IMR-90 (cell line): ENCODE data around the gene TBC1D16. TPM values are rescaled to one million over a fixed set of nuclear protein-coding genes. Genes with fewer than 3 reads are reported as not detected.

ENCODE experiments used
- ATAC-seq: fragments of 200-7000 bp; cut with Tn5 transposase; 2 replicates; pipeline ENCODE4 v1.9.1; 2020; ENCODE audit warnings: low read depth, mild to moderate bottlenecking, moderate library complexity
- BruUV-seq: library from RNA; stranded (reverse); fragments of 400-500 nt; replicated peaks from 2 replicates; lab custom pipeline; 2021; lab: Mats Ljungman, UMichigan
- CTCF ChIA-PET: fragments of 300-600 bp; formaldehyde crosslinking; extraction: SDS; loops from one replicate; lab custom pipeline; 2021; ENCODE audit warnings: antibody characterized with exemption; lab: Yijun Ruan, JAX
- POLR2A ChIA-PET: fragments of 300-600 bp; sonication (Branson Sonifier 250); formaldehyde crosslinking; loops from one replicate; lab custom pipeline; 2022; ENCODE audit warnings: antibody characterized with exemption; ENCODE audit not compliant: unreplicated experiment; lab: Charles Lee
- DNase-seq: peaks from one replicate; pipeline ENCODE4 v3.0.0; 2013
- H2AFZ ChIP-seq: replicated peaks from 2 replicates; pipeline ENCODE3; 2013; ENCODE audit warnings: low read length, mild to moderate bottlenecking; ENCODE audit not compliant: poor library complexity
- H2AK5ac ChIP-seq: 2 replicates; pipeline ENCODE4 v1.6.1; 2013; ENCODE audit warnings: low read depth, low read length, inconsistent platforms
- H2AK9ac ChIP-seq: replicated peaks from 2 replicates; pipeline ENCODE3; 2013; ENCODE audit warnings: mild to moderate bottlenecking, low read depth, low read length, moderate library complexity; ENCODE audit not compliant: poor library complexity
- H2BK120ac ChIP-seq: 2 replicates; pipeline ENCODE4 v1.6.1; 2013; ENCODE audit warnings: low read depth, low read length, inconsistent platforms
- H2BK15ac ChIP-seq: 3 replicates; pipeline ENCODE4 v1.6.1; 2013; ENCODE audit warnings: low read depth, low read length, inconsistent platforms
- H2BK20ac ChIP-seq: 2 replicates; pipeline ENCODE4 v1.6.1; 2013; ENCODE audit warnings: low read depth, mild to moderate bottlenecking, inconsistent platforms, low read length, moderate library complexity
- H2BK5ac ChIP-seq: 2 replicates; pipeline ENCODE4 v1.6.1; 2013; ENCODE audit warnings: mild to moderate bottlenecking, low read depth, low read length, inconsistent platforms; ENCODE audit not compliant: poor library complexity, severe bottlenecking
- H3K14ac ChIP-seq: replicated peaks from 2 replicates; pipeline ENCODE4 v1.6.1; 2013; ENCODE audit warnings: low read depth, low read length, inconsistent platforms
- H3K18ac ChIP-seq: 2 replicates; pipeline ENCODE4 v1.6.1; 2013; ENCODE audit warnings: low read depth, low read length, control low read depth
- H3K23ac ChIP-seq: 2 replicates; pipeline ENCODE4 v1.6.1; 2013; ENCODE audit warnings: low read depth, low read length, inconsistent platforms
- H3K27ac ChIP-seq: 2 replicates; pipeline ENCODE4 v1.5.1; 2013; ENCODE audit warnings: mild to moderate bottlenecking, control low read depth, low read length; ENCODE audit not compliant: insufficient read depth
- H3K27me3 ChIP-seq: 2 replicates; pipeline ENCODE4 v1.6.1; 2013; ENCODE audit warnings: low read length; ENCODE audit not compliant: control insufficient read depth, insufficient read depth
- H3K36me3 ChIP-seq: 2 replicates; pipeline ENCODE4 v1.6.1; 2013; ENCODE audit warnings: low read length, mixed read lengths; ENCODE audit not compliant: control insufficient read depth, insufficient read depth
- H3K4ac ChIP-seq: 2 replicates; pipeline ENCODE4 v1.6.1; 2013; ENCODE audit warnings: low read depth, low read length, inconsistent platforms
- H3K4me1 ChIP-seq: 2 replicates; pipeline ENCODE4 v1.6.1; 2013; ENCODE audit warnings: low read length, mixed read lengths; ENCODE audit not compliant: control insufficient read depth, insufficient read depth
- H3K4me2 ChIP-seq: 2 replicates; pipeline ENCODE4 v1.6.1; 2013; ENCODE audit warnings: low read depth, mild to moderate bottlenecking, control low read depth, low read length, moderate library complexity
- H3K4me3 ChIP-seq: 2 replicates; pipeline ENCODE4 v1.5.1; 2013; ENCODE audit warnings: low read depth, mild to moderate bottlenecking, control low read depth, low read length, moderate library complexity; ENCODE audit not compliant: insufficient read depth
- H3K56ac ChIP-seq: 2 replicates; pipeline ENCODE4 v1.6.1; 2013; ENCODE audit warnings: low read length, inconsistent platforms; ENCODE audit not compliant: insufficient read depth; ENCODE audit errors: extremely low read depth
- H3K79me1 ChIP-seq, 2 experiments: 2 replicates each; pipeline ENCODE4 v1.6.1; 2013; ENCODE audit warnings: low read length in 2 of 2, inconsistent platforms in 1 of 2, low read depth in 1 of 2
- H3K9ac ChIP-seq: 2 replicates; pipeline ENCODE4 v1.6.1; 2013; ENCODE audit warnings: low read depth, low read length, control low read depth
- H3K9me1 ChIP-seq: 2 replicates; pipeline ENCODE4 v1.6.1; 2013; ENCODE audit warnings: low read length, inconsistent platforms; ENCODE audit not compliant: insufficient read depth
- H3K9me3 ChIP-seq: 2 replicates; pipeline ENCODE4 v1.6.1; 2013; ENCODE audit warnings: low read length; ENCODE audit not compliant: control insufficient read depth, insufficient read depth
- H4K20me1 ChIP-seq: 2 replicates; pipeline ENCODE4 v1.6.1; 2013; ENCODE audit warnings: low read length, inconsistent platforms; ENCODE audit not compliant: insufficient read depth
- H4K5ac ChIP-seq: 2 replicates; pipeline ENCODE4 v1.6.1; 2013; ENCODE audit warnings: mild to moderate bottlenecking, low read depth, low read length, control low read depth
- H4K8ac ChIP-seq, 2 experiments: 2 replicates each; pipeline ENCODE4 v1.6.1; 2013; ENCODE audit warnings: low read depth in 2 of 2, low read length in 2 of 2, control low read depth in 1 of 2, inconsistent platforms in 1 of 2
- H4K91ac ChIP-seq: 2 replicates; pipeline ENCODE4 v1.6.1; 2013; ENCODE audit warnings: low read depth, low read length, inconsistent platforms; ENCODE audit not compliant: insufficient read depth
- BHLHE40 ChIP-seq: fragments of 150-350 bp; IDR thresholded peaks from 2 replicates; pipeline ENCODE4 v1.6.1; 2016; ENCODE audit warnings: mild to moderate bottlenecking, low read depth, low read length
- CEBPB ChIP-seq: IDR thresholded peaks from 2 replicates; pipeline ENCODE4 v1.6.1; 2012; ENCODE audit warnings: low read depth, low read length, improper control_type of control experiment
- CHD1 ChIP-seq: IDR thresholded peaks from 2 replicates; pipeline ENCODE4 v1.6.1; 2012; ENCODE audit warnings: low read depth, low read length, improper control_type of control experiment
- FOS ChIP-seq: fragments of 150-350 bp; IDR thresholded peaks from 2 replicates; pipeline ENCODE4 v1.6.1; 2016; ENCODE audit warnings: low read depth, low read length
- MAFK ChIP-seq: IDR thresholded peaks from 2 replicates; pipeline ENCODE4 v1.6.1; 2012; ENCODE audit warnings: low read depth, low read length, improper control_type of control experiment
- MAZ ChIP-seq: IDR thresholded peaks from 2 replicates; pipeline ENCODE4 v1.6.1; 2012; ENCODE audit warnings: low read depth, mild to moderate bottlenecking, low read length, improper control_type of control experiment, moderate library complexity, borderline replicate concordance
- MXI1 ChIP-seq: IDR thresholded peaks from 2 replicates; pipeline ENCODE4 v1.6.1; 2012; ENCODE audit warnings: low read depth, mild to moderate bottlenecking, low read length, moderate library complexity, borderline replicate concordance
- NFE2L2 ChIP-seq: fragments of 150-350 bp; IDR thresholded peaks from 2 replicates; pipeline ENCODE4 v1.6.1; 2016; ENCODE audit warnings: low read depth, mild to moderate bottlenecking, low read length
- POLR2A ChIP-seq: IDR thresholded peaks from 2 replicates; pipeline ENCODE4 v1.6.1; 2012; ENCODE audit warnings: mild to moderate bottlenecking, low read depth, low read length
- RAD21 ChIP-seq: IDR thresholded peaks from 2 replicates; pipeline ENCODE4 v1.6.1; 2012; ENCODE audit warnings: low read length, improper control_type of control experiment
- RCOR1 ChIP-seq: IDR thresholded peaks from 2 replicates; pipeline ENCODE4 v1.6.1; 2012; ENCODE audit warnings: mild to moderate bottlenecking, low read length, improper control_type of control experiment; ENCODE audit not compliant: insufficient replicate concordance
- RFX5 ChIP-seq: IDR thresholded peaks from 2 replicates; pipeline ENCODE4 v1.8.0; 2012; ENCODE audit warnings: low read depth, mild to moderate bottlenecking, low read length, moderate library complexity
- SMC3 ChIP-seq: fragments of 150-350 bp; IDR thresholded peaks from 2 replicates; pipeline ENCODE4 v1.6.1; 2016; ENCODE audit warnings: low read depth, mild to moderate bottlenecking, antibody characterized with exemption, low read length, moderate library complexity
- WGBS, 2 experiments: methylation state at CpG; one replicate each; pipeline versions ENCODE4 v1.1.5 to v1.1.7; 2013; ENCODE audit warnings: missing lambda C conversion rate in 2 of 2; ENCODE audit not compliant: insufficient read length in 1 of 2; ENCODE audit errors: extremely low coverage in 2 of 2; 5-methylcytosine and 5-hydroxymethylcytosine counted together
- dilution Hi-C: fragments of 300-500 bp; cut with HindIII; formaldehyde crosslinking; loops from one replicate; pipeline ENCODE4 v1.14.3; 2018; ENCODE audit warnings: low sequenced_read_pairs; ENCODE audit not compliant: unreplicated experiment
- in situ Hi-C: fragments of 300-500 bp; cut with MboI; formaldehyde crosslinking; loops from 3 replicates; pipeline ENCODE4 v1.14.3; 2019; ENCODE audit warnings: low sequenced_read_pairs, inconsistent platforms, mixed read lengths
- intact Hi-C: fragments of 100-400 bp; cut with micrococcal nuclease; formaldehyde crosslinking; loops from 2 replicates; pipeline ENCODE4 v1.10.0; 2022
- polyA plus RNA-seq, 3 experiments: library from polyadenylated mRNA; depleted of rRNA; stranded (reverse); fragments of >200 nt; gene quantifications; 2 replicates each; pipeline ENCODE4 v1.2.3, GENCODE V29; 2012; ENCODE audit warnings: low replicate concordance in 1 of 3
- total RNA-seq: library from RNA; depleted of rRNA; stranded (reverse); fragments of >200 nt; gene quantifications from 2 replicates; pipeline ENCODE4 v1.2.3, GENCODE V29; 2012
- TF ChIP-seq, protein P1 (sequence below): fragments of 150-350 bp; IDR thresholded peaks from 2 replicates; pipeline ENCODE4 v1.6.1; 2017; ENCODE audit warnings: mild to moderate bottlenecking, antibody characterized with exemption, low read length, low read depth
- TF ChIP-seq, protein P2 (sequence below): fragments of 150-350 bp; IDR thresholded peaks from 2 replicates; pipeline ENCODE4 v1.6.1; 2016; ENCODE audit warnings: low read depth, mild to moderate bottlenecking, low read length, moderate library complexity, borderline replicate concordance
- TF ChIP-seq, protein P3 (sequence below): conservative IDR thresholded peaks from 2 replicates; pipeline ENCODE4 v1.5.1; 2012; ENCODE audit warnings: mild to moderate bottlenecking, low read depth, low read length, improper control_type of control experiment

Gene TBC1D16
- total and polyA plus RNA-seq, 2 of the 4 experiments (the other 2 are of a cell fraction) = 10.1 to 16.7 TPM

DNA sequence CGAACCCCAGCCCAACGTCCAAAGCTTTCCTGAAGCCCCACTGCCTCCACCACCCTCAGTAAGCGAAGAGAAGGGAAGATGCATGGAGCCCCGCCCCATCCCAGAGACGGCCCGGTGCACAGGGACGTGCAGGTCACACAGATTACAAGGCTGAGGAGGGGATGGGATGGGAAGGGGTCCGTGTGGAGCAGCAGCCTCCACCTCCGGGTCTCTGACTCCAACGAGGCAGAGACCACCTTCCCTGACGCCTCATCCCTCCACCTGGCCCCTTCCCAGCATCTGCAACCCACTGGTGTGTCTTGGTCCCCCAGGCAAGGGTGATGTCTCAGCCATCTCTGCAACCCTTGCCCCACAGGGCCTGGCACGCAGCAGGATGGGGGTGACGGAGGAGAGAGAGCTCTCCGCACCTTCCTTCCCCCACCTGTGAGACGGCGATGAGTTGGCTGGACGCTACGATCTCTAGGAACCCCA is 58.5 kb downstream of the TBC1D16 start:
- no peak overlapping the region for H3K4me2 ChIP-seq
- H4K20me1 ChIP-seq = peaks cover 5% of the 10 kb centered on the region; the same call in 1 of the 2 replicates
- no peak overlapping the region for H2BK120ac ChIP-seq
- no peak overlapping the region for H3K4ac ChIP-seq
- POLR2A ChIA-PET = no interaction called here
- no peak overlapping the region for H3K14ac ChIP-seq
- no peak overlapping the region for H2AK5ac ChIP-seq
- H3K9me3 ChIP-seq = no peaks in the 10 kb centered on the region
- H4K91ac ChIP-seq = no peak overlapping the region
- peaks cover 3% of the 10 kb centered on the region; the same call in 1 of the 2 replicates for H3K36me3 ChIP-seq
- CTCF ChIA-PET = no interaction called here
- H3K56ac ChIP-seq = no peak overlapping the region
- in situ Hi-C loops = no loop called here
- WGBS, 2 experiments = 100% methylated on average over 5 of the region's 18 CpGs; no CpG with 5 or more reads in 1 of the 2 experiments
- H2BK15ac ChIP-seq = no peak overlapping the region
- H2AK9ac ChIP-seq = no peak overlapping the region
- no peak overlapping the region for H4K8ac ChIP-seq
- H3K9ac ChIP-seq = no peak overlapping the region
- H3K79me1 ChIP-seq = peaks cover 10 to 20% of the 10 kb centered on the region in 2 experiments; a peak in 2 of 4 replicates
- H4K5ac ChIP-seq = no peak overlapping the region
- no peak overlapping the region for H3K23ac ChIP-seq
- H2BK20ac ChIP-seq = no peak overlapping the region
- H3K4me3 ChIP-seq = no peak overlapping the region
- H3K9me1 ChIP-seq = peaks cover 3% of the 10 kb centered on the region; the same call in 1 of the 2 replicates
- DNase-seq (no peak), ATAC-seq (no peak)
- H3K18ac ChIP-seq = no peak overlapping the region
- no peak overlapping the region for H3K27ac ChIP-seq
- no peak overlapping the region for H2AFZ ChIP-seq
- H2BK5ac ChIP-seq = no peak overlapping the region
- H3K4me1 ChIP-seq = no peaks in the 10 kb centered on the region
- BruUV-seq = no TSS peak
- no peak for TF ChIP-seq MXI1
- TF ChIP-seq CHD1 = no peak
- TF ChIP-seq BHLHE40 = no peak
- TF ChIP-seq, protein P1, sequence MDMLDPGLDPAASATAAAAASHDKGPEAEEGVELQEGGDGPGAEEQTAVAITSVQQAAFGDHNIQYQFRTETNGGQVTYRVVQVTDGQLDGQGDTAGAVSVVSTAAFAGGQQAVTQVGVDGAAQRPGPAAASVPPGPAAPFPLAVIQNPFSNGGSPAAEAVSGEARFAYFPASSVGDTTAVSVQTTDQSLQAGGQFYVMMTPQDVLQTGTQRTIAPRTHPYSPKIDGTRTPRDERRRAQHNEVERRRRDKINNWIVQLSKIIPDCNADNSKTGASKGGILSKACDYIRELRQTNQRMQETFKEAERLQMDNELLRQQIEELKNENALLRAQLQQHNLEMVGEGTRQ = no peak
- TF ChIP-seq, protein P2, sequence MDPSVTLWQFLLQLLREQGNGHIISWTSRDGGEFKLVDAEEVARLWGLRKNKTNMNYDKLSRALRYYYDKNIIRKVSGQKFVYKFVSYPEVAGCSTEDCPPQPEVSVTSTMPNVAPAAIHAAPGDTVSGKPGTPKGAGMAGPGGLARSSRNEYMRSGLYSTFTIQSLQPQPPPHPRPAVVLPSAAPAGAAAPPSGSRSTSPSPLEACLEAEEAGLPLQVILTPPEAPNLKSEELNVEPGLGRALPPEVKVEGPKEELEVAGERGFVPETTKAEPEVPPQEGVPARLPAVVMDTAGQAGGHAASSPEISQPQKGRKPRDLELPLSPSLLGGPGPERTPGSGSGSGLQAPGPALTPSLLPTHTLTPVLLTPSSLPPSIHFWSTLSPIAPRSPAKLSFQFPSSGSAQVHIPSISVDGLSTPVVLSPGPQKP = no peak
- no peak for TF ChIP-seq MAFK
- no peak for TF ChIP-seq FOS
- no peak for TF ChIP-seq RCOR1
- no peak for TF ChIP-seq POLR2A
- TF ChIP-seq, protein P3, sequence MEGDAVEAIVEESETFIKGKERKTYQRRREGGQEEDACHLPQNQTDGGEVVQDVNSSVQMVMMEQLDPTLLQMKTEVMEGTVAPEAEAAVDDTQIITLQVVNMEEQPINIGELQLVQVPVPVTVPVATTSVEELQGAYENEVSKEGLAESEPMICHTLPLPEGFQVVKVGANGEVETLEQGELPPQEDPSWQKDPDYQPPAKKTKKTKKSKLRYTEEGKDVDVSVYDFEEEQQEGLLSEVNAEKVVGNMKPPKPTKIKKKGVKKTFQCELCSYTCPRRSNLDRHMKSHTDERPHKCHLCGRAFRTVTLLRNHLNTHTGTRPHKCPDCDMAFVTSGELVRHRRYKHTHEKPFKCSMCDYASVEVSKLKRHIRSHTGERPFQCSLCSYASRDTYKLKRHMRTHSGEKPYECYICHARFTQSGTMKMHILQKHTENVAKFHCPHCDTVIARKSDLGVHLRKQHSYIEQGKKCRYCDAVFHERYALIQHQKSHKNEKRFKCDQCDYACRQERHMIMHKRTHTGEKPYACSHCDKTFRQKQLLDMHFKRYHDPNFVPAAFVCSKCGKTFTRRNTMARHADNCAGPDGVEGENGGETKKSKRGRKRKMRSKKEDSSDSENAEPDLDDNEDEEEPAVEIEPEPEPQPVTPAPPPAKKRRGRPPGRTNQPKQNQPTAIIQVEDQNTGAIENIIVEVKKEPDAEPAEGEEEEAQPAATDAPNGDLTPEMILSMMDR = no peak
- TF ChIP-seq SMC3 = no peak
- no peak for TF ChIP-seq NFE2L2
- no peak for TF ChIP-seq RFX5
- no peak for TF ChIP-seq RAD21
- no peak for TF ChIP-seq MAZ
- no peak for TF ChIP-seq CEBPB
- dilution Hi-C loops = no loop called here
- intact Hi-C loops = no loop called here
- H3K27me3 ChIP-seq = no peaks in the 10 kb centered on the region
